Muscle of back (tissue), 10 donors: ENCODE results near the gene SLC35B4. TPM values are rescaled to one million over a fixed set of nuclear protein-coding genes. Genes with fewer than 3 reads are reported as not detected.

Experiments used
- polyA plus RNA-seq, 10 donors: library from polyadenylated mRNA; unstranded; fragments of 120-200 nt; gene quantifications; one replicate each; pipeline ENCODE4 v1.2.1, GENCODE V29; 2013; ENCODE audit not compliant: insufficient read length in 10 of 10

Gene SLC35B4
- polyA plus RNA-seq, 10 donors, result 7.1 to 14.6 (median 10.9) TPM

Other genes with a start within 250 kb of the SLC35B4 start
- 1 to 10 TPM in 2 of 10 donors, under 1 TPM in 8; 0.31 to 1.2 (median 0.70) TPM for gene LRGUK, start 189.6 kb downstream of the SLC35B4 start, polyA plus RNA-seq
- gene AKR1B1, start 142.2 kb upstream of the SLC35B4 start, polyA plus RNA-seq, result 100 to 1,000 TPM in 7 of 10 donors, 10 to 100 TPM in 3; 98.4 to 116 (median 103) TPM
- gene AKR1B10, start 210.6 kb upstream of the SLC35B4 start, polyA plus RNA-seq, result under 1 TPM in 8 of 10 donors, not detected in 2; 0.19 to 0.96 (median 0.56) TPM
- gene AKR1B15, start 232.2 kb upstream of the SLC35B4 start, polyA plus RNA-seq, result under 1 TPM in 9 of 10 donors, not detected in 1; 0.08 to 0.67 (median 0.27) TPM